Dermis blood vessel endothelial cell (primary cell): ENCODE data around the gene TMEM59L. TPM values are rescaled to one million over a fixed set of nuclear protein-coding genes. Genes with fewer than 3 reads are reported as not detected.

Experiments used
- DNase-seq: peaks from one replicate; pipeline ENCODE4 v3.0.0; 2010
- total RNA-seq: library from RNA; depleted of rRNA; stranded (reverse); fragments of >200 nt; gene quantifications from 2 replicates; pipeline ENCODE4 v1.2.3, GENCODE V29; 2014

Gene TMEM59L
- total RNA-seq, 1 donor from 2014 or later = under 0.01 TPM

DNA sequence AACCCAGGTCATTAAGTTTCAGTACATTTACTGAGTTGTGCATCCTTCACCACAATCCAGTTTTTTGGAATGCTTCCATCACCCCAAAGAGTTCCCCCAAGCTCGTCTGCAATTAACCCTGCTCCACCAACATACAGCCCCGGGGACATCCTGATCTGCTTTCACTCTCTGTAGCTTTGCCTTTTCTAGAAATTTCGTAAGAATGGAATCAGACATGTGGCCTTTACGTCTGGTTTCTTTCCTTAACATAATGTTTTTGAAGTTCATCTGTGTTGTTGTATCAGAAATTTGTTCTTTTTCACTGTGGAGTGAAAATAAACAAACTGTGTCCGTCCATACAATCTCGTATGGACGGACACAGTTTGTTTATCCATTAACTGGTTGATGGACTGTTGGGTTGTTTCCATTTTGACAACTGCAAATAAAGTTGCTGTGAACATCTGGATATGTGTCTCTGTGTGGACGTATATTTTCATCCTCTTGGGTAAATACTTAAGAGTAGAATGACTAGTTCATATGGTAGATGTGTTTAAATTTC, 27.1 kb downstream of the TMEM59L start:
- no peak for DNase-seq

DNA sequence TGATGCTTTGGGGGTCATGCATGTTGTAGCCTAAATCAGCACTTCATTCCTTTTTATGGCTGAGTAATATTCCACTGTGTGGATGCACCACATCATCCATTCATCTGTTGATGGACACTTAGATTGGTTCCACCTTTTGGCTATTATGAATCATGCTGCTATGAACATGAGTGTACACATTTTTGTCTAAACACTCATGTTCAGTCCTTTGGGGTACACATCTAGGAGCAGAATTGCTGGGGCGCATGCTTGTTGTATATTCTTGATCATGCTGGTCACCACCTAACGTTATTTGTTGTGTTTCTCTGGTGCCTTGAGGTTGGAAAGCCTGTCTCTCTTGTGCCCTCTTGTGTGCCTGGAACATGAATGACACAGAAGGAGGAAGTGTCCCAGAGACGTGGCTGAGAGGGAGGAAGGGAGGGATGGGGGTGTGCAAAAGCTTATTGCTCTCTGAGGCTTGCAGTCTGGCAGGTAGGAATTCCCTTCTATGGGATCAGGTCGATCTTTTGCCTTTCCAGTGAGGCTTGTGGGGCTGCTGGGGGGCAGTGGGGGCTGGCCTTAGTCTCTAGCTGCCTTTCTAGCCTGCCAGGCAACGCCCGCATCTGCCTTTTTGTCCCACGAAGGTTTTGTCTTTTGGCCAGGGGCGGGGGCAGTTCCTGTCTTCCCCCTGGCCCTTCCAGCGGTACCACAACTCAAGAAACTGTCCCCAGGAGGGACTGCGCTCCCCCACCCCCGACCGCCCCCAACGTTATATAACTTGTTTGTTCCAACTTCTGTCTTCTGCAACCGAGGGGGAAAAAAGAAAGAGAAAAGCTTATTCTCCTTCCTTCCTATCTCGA, 31.7 kb downstream of the TMEM59L start:
- DNase-seq = no peak

DNA sequence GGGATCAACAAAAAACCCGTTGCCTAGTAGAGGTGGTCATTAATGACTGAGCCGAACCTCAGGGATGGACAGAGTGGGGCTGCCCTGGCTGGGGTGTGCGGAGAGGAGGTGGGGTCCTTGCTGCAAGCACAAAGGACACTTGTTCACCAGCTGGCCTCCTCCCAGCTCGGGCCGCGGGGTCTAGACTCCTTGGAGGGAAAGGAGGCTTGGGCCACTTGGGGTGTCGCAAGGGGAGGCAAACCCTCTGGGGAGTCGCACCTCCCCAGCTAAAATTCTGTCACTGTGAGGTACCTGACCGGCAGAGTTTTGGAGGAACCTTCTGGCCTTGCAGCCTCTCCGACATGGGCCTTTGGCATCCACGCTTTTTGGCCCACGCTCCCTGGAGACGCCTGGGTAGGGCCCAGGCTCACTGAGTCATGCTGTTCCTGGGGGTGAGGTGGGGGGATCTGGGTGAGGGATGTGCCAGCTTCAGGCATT, 32.4 kb downstream of the TMEM59L start:
- no peak for DNase-seq

DNA sequence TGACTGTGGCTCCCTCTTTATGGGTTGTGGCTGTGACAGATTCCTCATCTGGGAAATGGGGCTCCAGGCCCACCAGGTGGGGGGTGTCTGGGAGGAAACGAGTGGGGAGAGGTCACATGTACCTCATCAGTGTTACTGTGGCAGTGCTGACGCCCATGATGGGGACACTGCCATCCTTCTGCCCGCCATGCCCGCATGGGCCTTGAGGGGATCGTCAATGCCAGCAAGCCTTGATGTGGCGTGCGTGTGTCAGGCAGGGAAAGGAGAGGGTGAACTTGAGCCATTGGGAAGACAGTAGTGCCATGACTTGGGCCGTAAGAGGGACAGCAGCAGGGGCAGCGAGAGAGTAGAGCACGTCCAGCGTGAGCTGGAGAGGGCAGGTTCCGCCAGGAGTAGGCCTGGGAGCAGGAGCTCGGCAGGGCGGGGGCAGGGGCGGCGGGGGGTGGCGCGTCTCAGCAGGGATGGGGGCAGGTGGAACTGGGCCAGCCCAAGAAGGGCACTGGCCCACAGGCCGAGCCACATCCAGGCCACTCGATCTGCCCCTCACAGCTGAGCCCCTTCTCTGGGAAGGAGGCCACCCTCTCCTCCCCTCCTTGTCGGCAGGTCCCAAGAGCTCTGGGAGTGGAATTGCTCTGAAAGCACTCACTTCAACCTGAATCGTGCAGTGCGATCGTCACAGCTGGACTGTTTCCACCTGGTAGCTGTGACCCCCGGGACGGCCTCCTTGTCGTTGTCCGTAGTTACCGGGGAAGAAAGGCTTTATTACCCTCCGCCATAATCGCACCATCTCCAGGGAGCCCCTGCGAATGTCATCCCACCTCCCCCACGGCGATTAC, 34.1 kb downstream of the TMEM59L start:
- no peak for DNase-seq

DNA sequence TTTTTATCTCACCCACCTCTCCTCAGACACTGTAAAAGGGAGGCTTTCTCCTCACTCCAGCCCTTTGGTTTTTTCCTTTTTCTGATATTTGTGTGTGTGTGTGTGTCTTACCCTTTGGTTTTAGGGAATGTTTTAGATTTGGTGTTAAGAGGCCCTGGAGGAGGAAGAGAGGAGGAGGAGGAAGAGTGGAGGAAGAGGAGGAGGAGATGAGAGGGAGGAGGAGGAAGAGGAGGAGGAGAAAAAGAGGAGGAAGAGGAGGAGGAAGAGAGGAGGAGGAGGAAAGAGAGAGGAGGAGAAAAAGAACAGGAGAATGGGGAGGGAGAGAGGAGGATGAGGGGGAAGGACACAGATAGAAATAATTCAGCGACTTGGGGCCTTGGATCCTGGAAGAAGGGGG, 34.7 kb downstream of the TMEM59L start:
- DNase-seq = no peak

DNA sequence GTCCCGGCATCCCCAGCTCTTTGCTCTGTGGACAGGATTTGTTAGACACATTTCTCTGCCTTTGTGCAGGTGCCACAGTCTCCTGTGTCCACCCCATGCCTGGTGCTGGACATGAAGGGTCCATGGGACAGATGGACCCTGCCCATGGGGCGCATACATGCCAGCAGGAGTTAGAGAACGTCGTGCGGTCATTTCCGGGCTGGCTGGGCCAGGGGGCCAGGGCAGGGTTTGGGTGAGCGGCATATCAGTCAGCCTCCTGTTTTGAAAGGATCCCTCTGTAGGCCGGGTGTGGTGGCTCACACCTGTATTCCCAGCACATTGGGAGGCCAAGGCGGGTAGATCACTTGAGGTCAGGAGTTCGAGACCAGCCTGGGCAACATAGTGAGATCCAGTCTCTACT, 35.1 kb downstream of the TMEM59L start:
- DNase-seq = no peak

DNA sequence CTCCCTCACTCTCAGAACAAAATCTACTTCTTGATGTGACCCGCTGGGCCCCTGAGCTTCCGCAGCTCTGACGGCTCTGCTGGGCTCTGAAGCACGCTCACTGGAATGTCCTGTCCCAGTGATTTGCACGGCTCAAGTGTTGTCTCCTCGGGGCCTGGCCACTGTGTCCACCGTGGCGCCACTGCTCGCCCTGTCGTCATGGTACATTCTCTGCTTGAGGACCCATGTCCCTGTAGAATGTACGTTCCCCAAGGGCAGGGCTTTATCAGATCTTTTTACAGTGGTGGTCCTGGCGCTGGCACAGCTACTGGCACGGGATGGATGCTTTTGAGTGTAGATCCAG, 36.3 kb downstream of the TMEM59L start:
- no peak for DNase-seq

DNA sequence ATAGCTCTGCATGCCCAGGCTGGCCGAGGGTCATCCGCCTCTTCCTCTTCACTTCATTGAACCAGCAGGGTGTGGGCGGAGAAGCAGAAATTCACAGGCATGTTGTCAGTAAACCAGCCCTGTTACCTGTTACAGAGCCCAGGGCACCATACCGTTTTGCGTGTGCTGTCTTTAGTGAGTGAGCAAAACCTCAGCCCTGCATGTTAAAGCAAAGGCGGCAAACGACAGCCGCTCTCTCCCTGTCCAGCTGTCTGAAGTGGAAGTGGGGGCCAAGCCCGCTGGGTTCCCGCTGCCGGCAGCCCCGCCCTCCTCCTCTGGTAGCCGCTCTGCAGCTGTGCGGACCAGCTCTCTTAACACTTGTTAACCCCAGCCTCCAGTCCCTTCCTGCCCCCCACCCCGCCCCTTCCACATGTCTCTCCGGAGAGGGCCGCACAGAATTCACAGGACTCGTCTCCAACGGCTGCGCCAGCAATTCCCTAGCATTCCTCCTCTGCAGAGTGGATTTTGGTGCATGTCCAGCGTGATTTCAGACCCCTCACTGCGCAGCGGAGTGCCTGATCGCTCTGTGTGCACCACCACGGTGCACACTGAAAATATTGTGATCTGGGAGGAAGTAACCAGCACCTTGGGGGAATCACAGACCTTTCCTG, 36.8 kb downstream of the TMEM59L start:
- DNase-seq = peak; percentile 58

DNA sequence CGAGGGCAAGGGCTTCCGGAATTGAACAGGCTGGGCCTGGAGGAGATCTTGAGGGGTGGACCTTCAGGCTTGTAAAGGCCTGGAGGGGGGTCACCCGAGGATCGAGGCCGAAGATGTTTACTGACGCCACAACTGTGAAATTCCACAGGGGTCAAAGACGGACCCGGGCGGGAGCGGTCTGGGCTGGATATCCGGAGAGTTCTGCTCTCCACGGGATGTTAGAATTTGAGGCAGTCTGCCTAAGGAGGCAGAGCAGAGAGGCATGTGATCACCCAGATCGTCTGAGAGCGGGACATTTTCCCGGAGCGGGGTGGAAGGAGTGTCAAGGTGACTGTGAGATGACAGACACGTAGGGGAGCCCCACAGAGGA, 37.3 kb downstream of the TMEM59L start:
- DNase-seq = peak; percentile 62

DNA sequence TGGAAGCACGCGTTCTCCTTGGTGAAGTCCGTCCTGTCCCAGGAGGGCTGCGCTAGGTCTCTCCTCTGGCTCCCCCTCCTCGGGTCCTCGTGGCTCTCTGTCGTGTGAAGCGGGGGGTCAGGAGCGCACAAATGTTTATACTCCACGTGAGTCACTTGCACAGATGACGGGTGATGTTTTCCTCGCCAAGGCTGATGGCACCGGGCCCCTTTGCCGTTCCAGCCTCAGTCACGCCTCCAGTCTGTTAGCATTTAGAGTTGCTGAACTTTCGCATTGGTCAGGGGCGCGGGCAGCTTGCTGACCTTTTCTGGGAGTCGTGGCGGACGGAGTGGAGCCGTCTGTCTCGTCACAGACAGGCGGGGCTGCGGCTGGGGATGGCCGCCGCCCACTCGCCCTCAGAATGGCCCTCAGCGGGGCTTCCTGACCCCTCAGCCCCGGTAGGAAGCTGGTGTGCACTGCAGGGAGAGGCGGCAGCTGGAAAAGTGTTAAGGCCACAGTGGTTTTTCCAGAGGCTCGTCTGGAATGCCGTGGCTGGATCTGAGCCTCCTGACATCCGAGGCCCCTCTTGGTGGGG, 37.9 kb downstream of the TMEM59L start:
- DNase-seq = peak; percentile 67

DNA sequence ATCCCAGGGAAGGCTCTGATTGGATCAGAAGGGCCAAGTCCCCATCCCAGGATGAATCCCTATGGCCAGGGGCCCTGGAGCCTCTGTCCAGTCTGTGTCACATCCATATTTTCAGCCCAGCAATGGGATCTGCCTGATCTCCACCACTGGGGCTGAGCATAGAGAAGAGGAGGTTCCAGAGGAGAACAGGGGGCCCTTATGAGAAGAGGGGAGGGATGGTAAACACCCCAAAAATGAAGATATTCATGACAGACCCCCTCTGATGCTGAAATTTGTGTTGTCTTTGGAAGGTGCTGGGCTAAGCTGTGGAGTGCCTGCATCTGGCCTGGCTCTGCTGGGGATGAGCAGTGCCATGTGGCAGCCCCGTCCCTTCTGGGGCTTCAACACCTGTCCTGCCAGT, 38.6 kb downstream of the TMEM59L start:
- no peak for DNase-seq

DNA sequence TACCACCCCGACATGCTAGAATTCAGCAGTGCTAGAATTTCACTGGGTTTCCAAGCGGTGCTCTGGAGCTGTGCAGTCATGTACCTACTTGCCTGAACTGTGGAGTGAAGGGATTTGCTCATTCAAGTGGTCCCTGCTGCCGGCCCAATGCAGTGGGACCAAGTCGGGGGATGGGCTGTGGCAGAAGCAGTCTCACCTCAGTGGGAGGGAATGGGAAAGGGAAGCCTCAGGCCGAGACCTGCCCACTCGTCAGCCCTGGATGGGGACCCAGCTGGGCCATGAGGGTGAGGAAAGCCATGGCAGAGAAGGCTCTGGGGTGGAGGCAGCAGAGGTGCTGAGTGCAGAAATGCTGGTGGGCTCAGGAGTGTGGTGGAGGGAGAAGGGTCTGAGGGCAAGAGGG, 39.1 kb downstream of the TMEM59L start:
- DNase-seq = no peak

DNA sequence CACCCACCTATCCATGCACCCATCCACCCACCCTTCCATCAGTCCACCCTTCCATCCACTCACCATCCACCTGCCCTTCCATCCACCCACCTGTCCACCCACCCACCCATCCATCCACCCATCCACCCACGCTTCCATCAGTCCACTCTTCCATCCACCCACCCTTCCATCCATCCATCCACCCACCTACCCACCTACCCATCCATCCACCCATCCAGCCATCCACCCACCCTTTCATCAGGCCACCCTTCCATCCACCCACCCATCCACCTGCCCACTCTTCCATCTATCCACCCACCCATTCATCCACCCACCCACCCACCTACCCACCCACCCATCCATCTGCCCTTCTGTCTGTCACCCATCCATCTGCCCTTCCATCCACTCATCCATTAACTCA, 41.2 kb downstream of the TMEM59L start:
- no peak for DNase-seq

DNA sequence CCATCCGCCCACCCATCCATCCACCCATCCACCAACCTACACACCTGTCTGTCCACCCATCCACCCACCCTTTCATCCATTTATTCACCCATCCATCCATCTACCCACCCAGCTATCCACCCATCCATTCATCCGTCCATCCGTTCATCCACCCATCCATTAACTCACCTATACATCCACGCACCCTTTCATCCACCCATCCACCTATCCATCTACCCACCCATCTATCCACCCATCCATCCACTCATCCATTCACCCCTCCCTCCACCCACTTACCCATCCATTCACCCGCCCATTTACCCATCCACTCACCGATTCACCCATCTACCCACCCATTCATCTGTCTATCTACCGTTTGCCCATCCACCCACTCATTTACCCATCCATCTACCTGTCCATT, 41.8 kb downstream of the TMEM59L start:
- DNase-seq = no peak

DNA sequence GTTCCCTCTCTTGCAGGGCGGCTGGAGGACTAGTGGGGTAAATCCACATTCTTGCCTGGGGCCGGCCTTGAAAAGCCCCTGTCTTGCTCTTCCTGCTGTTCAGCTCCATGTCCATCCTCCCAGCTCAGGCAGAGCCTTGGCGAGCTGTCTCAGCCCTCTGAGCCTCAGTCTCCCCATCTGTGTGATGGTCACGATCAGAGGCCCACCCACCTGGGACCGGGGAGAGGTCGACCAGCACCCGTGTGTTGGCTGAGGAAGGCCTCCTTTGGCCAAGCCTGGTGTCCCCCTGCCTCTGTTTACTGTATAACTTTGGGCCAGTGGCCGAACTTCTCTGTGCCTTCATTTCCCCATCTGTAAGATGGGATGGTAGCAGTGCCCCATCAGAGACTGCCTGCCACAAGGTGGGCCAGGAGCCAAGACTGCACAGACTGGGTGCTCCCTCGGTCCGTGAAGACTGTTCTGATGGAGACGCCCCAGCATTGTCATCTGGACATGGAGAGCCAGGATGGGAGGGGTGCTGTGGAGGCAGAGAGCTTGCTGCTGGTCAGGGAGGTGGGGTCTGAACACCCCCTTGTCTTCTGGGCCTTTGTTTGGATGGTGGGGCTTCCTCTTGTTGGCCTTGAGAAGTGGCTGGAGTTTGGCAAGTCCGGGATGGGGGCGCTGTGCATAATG, 42.6 kb downstream of the TMEM59L start:
- no peak for DNase-seq

DNA sequence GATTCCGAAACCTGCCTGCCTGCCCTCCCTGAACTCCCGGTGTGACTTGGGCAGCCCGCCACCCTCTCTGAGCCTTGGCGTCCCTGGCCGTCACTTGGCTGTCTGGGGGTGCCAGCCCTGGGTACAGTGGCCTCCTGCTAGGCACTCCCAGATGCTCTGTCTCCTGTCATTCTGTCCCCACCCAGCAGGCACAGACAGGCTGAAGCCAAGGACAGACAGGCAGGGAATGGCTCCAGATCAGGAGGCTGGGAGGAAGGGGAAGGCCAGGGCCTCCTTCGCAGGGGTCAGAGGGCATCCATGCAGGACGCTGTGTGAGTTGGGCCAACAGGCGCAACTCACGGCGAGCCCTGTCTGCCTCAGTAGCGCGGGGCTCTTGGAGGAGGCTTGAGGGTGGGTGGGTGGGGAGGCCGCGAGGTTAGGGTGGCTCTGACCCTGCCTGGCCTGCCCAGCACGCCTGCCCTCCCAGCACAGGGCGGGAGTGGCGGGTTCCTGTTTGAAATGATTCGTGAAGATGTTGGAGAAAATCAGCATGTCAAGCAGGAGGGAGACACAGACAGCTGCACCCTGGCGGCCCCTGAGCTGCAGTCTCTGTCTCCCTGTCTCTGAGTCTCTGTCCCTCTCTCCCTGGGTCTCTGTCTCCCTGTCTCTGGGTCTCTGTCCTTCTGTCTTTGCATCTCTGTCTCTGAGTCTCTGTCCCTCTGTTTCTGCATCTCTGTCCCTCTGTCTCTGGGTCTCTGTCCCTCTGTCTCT, 43.8 kb downstream of the TMEM59L start:
- DNase-seq = no peak

DNA sequence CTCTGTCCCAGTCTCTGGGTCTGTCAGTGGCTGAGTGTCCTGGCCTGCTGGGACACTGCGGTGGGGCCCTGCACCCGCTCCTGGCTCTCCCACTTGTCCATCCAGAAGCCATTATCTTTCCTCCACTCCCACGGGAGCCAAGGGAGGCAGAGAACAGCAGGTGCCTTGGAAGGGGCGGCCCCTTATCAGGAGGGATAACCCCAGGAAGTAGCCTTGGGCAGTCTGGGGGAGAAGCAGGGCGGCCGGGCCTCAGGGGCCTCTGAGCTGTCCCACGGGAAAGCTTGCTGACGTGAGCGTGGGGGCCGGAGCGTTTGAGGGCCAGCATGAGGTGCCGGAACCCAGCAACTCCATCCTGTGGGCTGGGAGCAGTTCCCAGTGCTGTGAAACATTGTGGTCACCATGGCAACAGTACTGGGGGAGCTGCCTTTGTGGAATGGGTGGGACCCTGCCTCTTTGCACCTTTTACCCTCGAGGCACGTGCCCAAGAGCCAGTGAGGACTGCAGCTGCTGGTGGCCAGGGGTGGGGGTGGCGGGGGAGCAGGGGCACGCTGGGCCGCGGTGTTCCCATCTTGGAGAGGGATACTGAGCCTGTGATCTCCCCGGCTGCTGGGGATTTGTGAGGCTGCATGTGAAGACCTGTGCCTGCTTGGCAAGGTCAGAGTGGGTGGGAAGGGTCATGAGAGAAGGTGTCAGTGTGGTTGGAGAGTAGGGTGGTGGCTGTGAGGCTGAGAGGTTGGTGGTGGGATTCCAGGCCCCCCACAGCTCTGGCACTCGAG, 45.1 kb downstream of the TMEM59L start:
- peak; percentile 37 for DNase-seq

DNA sequence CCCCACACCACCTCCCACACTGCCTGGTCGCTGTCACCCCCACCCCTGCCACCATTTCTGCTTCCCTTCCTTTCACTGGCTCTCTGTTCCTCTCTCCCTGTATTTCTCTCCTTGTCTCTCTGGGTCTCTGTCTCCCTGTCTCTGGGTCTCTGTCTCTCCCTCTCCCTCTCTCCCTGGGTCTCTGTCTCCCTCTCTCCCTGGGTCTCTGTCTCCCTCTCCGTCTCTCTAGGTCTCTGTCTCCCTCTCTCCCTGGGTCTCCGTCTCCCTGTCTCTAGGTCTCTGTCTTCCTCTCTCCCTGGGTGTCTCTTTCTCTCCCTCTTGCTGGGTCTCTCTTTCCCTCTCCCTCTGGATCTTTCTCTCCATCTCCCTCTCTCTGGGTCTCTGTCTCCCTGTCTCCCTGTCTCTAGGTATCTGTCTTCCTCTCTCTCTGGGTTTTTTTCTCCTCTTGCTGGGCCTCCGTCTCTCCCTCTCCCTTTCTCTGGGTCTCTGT, 45.7 kb downstream of the TMEM59L start:
- DNase-seq = no peak

DNA sequence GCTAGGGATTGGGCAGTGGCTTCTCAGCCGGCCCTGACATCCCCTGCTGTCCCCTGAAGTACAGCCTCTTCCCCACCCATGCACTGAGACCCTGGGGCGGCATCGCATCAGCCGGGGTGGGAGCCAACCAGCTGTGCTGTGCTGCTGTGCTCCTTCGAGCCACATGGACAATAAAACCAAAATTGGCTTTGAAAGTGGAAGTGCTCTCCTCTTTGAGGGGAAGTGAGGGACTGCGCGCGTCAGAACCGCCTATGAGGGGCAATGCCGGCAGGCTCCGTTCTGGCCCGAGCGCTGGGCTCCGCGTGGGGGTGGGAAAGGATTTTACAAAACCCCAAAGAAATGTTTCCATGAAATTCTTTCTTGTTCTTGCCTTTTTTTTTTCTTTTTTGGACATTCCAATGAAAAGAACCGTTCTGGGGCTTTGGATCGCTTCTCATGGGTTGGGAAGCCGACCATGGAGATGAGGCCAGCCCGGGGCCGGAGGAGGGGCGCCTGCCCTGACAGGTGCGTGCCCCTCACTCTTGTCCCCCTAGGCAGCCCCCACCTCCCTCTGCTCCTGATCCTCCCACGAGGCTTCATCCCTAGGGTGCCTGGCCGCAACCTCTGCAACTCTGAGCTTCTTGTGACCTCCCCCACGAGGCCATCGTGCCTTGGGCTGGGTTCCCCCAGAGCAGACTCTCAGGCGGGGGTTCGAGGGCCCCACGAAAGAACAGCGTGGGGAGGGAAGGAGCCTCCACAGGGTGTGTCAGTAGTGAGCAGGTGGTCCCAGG, 46.8 kb downstream of the TMEM59L start:
- no peak for DNase-seq
